GM18907 (cell line): ENCODE results near the gene ATF6B.

Experiments used
- ATAC-seq: cut with Tn5 transposase; IDR thresholded peaks from one replicate; pipeline ENCODE4 v1.9.1; 2021; ENCODE audit warnings: mild to moderate bottlenecking, moderate library complexity; ENCODE audit not compliant: unreplicated experiment

Gene ATF6B

GRCh38 chr6:32127717-32128592 lies at the start of gene ATF6B:
Gene ATF6B, minus strand, starts transcription at chr6:32128246. Its CDS starts 39 bp downstream, at chr6:32128207.
- ATAC-seq: peak; percentile 79

DNA sequence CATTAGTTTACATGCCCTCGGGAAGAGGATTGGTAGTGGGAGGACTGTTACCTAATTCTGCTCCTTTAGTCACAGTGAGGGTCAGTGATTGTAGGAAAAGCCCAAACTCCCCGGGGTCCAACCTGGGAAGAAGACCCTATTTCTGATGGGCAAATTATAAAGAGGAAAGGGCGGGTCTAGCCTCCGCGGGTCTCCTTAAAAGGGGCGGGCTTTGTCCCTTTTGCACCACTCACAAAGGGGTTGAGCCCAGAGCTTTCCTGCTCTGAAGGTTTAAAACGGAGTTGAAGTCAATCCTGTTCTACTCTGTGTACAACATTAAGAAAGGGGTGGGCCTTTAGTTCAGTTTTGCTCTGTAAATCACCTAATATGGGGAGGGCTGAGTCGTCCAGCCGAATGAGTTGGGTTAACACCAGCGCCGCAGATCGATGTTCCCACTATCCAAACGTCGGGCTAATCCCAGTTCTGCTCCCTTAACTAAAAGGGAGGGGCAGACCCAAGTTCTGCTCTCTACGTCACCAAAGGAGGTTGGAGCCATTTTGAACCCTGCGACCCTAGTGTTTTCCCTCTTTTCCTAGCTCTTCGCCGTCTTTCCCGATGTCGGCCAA lies 49.2 kb upstream of the ATF6B start:
- no peak for ATAC-seq

GRCh38 chr6:32176476-32177182 lies 48.6 kb upstream of the ATF6B start:
- no peak for ATAC-seq

DNA sequence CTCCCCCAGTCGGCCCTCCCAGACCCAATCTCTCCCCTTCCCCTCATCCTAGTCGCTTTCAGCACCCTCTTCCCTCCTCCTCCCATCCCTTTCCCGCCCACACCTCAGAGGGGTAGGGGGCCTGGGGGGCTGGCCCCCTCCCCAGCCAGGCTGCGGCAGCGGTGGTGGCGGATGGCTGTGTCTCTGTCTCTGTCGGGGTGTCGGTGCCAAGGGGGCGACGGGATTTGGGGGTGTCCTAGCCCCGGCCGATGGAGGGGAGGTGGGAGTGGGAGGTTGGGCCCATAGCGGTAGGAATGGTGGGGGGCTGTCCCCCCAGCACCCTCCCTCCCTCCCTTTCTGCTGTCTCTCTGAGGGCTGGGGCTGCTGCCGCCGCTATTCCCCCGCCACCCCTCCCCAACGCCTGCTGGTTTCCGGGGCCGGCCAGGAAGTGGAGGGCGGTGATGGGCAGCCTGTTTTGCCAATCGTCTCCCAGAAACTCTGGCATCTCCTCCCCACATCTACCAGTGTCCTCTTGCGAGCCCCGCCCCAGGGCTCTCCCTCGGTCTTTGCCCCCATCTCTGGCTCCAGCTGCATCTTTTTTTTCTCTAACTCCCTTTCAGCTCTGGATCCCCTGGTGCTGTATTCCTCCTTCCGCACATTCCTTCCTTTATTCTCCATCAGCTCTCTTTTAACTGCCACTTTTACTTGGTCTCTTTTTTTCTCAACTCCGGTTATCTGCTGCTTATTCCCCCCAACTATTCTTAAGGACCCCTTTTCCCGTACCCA lies 47.8 kb upstream of the ATF6B start, which contains the start of gene AGPAT1:
TSS of gene AGPAT1 (minus strand) at position 374 of the 765 bp plus-strand sequence. CDS start 4,588 bp downstream, outside the sequence.
- peak; percentile 47 for ATAC-seq

DNA sequence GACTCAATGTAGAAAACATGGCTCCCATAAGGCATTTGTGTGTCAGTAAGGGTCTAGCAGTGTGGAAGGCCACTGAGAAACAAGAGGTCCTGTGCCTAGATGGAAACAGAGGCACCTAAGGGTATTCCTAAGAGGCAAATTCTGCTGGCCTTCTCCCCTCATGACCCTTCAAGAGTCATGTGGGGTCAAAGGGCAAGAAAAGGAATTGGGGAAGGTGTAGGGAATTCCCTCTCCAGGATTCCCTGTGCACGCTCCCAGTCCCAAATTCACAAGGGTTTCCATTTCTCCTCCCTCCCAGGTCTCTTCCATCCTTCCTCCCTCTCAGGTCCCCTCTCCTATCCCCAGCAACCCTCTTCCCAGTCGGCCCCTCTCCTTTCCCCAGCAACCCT lies 47.3 kb upstream of the ATF6B start:
- ATAC-seq: no peak

- ATAC-seq: no peak
Measured at GRCh38 chr6:32174416-32174815, 46.4 kb upstream of the ATF6B start.

GRCh38 chr6:32173051-32173727 lies 45.1 kb upstream of the ATF6B start:
- ATAC-seq: no peak

DNA sequence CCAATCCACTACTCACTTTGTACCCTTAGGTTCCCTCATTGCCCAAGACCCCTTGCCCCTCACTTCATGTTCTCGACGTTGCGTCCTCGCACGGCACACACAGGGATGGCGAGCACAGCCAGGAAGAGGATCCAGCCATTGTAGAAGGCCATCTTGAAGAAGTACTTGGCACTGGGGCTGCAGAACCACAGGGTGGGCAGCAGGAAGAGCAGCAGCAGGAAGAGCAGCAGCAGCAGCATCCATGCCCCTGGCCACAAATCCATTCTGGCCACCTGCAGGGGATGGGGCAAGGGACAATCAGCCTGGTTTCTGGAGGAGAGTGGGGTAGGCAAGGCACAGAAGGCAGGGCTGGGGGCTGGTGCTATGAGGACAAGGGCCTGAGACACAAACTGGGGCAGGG lies 43.2 kb upstream of the ATF6B start:
- ATAC-seq: no peak

DNA sequence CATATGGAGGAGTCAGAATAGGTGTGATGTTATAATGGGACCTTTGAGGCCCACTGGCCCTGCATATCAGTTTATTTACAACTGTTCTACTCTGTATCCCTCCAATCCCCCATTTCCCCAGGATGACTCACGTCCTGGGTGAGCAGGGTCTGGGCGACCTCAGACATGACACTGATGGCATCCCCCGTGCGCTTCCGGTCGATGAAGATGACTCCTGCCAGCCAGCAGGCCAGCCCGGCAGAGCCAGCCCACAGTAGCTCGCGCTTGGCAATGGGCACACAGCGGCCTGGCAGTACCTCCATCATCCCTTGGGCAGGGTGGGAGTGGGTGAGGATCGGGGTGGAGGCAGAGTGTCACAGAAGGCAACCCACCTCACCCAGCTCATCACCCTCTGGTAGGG lies 42.2 kb upstream of the ATF6B start:
- ATAC-seq: no peak

DNA sequence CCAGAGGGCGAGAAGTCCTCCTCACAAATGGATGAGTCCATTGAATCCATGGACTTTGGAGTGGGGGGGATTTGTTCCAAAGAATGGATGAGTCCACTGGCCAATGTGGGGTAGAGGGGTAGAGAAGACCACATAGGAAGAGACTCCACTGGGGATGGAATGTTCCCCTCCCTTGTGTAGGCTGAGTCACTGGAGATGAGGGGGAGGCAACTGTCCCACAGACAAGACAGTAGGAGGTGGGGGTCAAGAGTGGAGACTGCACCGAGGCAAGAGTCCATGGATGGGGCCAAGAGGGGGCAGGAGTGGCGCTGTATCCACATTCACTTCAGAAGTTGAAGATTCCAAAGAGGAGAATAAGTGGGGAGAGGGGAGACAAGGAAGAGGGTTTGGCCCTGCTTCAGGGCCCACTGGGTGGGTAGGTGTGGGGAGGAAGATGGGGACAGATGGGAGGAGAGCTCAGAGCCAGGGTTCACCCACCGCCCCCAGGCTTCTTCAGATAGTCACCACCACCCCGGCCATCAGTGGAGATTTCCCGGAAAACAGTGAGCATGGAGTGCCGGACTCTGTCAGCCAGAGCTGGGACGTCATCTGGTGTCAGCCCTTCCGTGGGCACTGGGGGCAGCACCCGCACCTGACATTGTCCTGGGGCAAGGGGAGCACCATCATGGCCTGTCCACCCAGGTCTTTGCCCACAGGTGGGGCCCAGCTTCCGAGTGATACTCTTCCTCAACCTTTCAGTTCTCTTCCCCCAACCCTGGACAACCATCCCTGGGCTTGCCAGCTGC lies 41.0 kb upstream of the ATF6B start:
- ATAC-seq: no peak

- no peak for ATAC-seq
Measured at GRCh38 chr6:32168350-32168749, 40.3 kb upstream of the ATF6B start.

DNA sequence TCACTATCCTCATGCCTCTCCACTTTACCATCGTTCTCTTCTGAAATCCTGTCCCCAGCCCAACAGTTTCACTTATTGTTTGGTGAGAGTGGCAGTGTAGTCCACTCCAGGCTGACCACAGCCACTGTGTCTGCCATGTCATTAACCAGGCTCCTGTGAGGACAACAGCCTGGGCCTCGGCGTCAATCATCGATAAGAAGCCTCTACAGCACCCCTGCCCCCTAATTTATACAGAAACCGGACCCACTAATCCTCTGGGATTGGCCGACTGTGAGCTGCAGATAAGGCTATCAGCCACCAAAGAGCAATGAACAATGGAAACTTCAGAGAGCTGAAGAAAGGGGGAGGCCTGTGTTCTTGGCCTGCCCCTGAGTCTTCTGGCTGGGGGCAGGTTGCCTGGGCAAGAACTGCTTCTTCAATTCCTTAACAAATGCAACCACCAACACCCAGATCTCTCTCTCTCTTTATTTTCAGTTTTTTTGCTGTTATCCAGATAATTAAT lies 39.8 kb upstream of the ATF6B start:
- no peak for ATAC-seq

GRCh38 chr6:32167154-32167760 lies 39.2 kb upstream of the ATF6B start:
- ATAC-seq: no peak

- ATAC-seq: no peak
Measured at GRCh38 chr6:32166411-32167061, 38.5 kb upstream of the ATF6B start.

DNA sequence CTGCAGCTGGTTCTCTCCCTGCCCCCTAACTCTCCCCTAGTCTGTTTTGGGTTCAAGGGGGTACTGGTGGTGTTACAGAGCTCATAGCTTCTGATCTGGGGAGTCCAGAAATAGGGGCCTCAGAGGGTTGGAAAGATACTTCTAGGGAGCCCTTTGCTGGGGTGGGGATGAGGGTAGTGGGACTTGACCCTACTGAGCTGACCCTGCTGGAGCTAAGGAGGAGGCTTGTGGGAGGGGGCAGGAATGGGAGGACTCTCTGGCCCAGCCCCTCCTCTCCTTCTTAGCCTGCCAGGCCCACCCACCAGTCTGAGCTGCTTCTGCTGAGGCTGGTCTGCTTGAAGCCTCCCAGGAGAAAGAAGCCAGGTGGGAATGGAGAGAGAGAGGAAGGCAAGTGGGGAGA lies 36.2 kb upstream of the ATF6B start, which contains the start of gene EGFL8:
TSS of gene EGFL8 (plus strand) at position 301 of the 400 bp plus-strand sequence. CDS start 1,571 bp downstream, outside the sequence.
- no peak for ATAC-seq

DNA sequence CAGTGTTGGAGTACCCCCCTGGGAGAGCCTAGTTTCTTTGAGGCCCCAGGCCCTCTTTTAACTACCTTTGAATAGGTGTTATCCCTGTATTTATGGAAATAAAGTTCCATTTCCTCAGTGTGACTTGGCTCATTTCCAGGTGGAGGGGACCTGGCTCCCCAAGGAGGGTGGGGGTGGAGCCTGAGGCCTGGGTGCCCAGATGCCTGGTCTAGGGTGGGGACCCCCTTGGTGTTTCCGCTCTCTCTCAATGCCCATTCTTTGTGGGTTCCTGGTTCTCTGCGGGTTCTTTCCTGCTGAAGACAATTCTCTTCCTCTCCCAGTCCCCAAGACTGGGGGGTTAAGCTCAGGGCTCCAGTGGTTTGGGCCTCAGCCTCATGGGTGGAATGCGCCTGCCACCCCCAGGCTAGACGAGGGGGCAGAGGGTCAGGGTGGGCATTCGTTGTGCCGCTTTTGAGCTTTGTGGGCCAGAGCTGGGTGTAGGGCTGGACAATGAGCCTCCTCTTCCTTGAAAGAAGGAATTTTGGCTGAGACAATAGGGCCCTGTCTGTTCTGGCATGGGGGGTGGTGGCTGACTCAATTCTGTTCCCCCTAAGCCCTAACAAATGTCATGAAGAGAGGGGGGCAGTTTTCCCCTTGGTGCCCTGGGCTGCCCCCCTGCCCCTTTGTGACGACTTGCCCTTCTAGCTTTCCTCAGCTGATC lies 35.7 kb upstream of the ATF6B start:
- no peak for ATAC-seq

- ATAC-seq: no peak
Measured at GRCh38 chr6:32158052-32158451, 30.0 kb upstream of the ATF6B start.

GRCh38 chr6:32156891-32157290 lies 28.8 kb upstream of the ATF6B start:
- no peak for ATAC-seq
